GM19351 (cell line): ENCODE data around the gene GEMIN8.

Experiments used
- ATAC-seq: cut with Tn5 transposase; IDR thresholded peaks from one replicate; pipeline ENCODE4 v1.9.1; 2021; ENCODE audit warnings: mild to moderate bottlenecking, moderate library complexity; ENCODE audit not compliant: unreplicated experiment

GEMIN8 gene

DNA sequence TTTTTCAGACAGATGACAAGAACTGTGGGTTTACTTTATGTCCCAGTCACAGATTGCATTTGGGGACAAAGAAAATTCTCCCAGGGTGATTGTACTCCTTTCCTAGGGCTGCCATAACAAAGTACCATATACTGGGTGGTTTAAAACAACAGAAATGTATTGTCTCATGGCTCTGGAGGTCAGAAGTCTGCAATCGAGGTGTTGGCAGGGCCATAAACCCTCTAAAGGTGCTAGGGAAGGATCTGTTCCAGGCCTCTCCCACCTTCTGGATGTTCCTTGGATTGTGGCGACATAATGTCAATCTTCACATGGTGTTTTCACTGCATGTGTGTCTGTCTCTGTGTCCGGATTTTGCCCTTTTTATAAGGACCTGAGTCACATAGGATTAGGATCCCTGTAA lies 12.3 kb downstream of the GEMIN8 start:
- ATAC-seq: no peak

DNA sequence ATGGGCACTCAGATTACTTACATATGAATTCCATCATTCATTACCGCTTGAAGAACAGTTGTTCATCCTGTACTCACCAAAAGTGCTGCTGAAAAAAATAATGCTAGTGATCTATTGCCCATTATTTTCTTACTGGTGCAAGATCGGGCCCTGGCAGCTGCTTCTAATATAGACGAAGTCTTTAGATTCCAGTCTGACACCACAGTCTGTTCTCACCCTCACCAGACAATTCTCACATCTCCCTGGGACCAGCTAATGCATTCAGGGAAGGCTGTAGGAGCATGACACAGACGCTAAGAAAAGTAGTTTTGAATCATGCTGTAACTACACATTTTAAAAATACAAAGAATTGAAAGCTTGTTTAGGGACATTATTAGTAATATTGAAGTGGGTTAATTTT lies 13.8 kb downstream of the GEMIN8 start:
- ATAC-seq: no peak

DNA sequence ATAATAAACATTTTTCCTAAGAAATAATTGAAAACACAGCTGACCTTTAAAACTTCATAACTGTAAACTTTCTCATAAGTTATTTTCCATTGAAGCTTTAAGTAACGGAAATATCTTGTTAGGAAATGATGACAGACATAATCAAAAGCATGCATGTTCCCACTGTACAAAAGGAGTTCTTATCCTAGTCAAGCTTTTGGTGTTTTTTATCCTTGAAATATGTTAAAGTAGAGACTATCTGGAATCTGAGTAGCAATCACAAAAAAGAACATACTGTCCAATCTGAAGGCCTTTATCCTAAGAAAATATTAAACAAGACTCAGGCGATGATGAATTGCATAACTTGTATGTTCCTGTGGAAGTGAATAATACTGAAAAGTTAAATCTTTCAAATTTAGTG lies 14.4 kb downstream of the GEMIN8 start:
- no peak for ATAC-seq

DNA sequence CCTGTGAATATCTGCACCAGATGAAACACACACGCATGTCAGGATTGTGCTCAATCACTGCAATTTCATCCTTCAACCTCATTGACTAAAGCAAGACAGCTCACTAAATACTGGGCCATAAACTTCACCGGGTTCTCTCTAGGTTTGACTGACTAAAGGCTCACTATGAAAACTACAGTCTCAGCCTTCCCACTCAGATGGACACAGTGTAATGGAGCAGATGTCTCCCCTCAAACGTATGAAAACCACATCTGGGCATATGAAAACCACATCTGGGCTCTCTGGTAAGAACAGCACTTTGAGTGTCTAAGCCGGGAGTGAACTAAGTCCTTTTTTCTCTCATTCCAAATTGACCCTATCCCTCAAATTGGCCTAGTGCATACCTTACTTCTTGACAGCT lies 15.2 kb downstream of the GEMIN8 start:
- no peak for ATAC-seq

DNA sequence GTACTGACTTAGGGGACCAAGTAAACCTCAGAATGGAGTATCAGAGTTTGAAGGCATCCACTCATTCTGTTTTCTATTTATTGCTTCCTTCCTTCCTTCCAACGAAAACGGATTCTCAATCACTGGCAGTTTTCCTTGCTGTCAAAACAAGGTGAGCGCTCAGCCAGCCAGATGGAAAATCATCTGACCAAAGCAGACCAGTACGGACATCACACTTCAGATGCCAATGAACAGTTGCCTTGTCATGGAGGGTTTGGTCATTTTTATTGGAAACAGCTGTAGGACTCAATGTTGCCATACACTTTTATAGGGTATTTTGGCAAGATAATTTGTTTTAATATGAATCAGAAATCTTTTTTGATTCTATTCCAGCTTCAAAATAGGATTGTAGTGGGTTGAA lies 16.6 kb downstream of the GEMIN8 start:
- ATAC-seq: no peak

DNA sequence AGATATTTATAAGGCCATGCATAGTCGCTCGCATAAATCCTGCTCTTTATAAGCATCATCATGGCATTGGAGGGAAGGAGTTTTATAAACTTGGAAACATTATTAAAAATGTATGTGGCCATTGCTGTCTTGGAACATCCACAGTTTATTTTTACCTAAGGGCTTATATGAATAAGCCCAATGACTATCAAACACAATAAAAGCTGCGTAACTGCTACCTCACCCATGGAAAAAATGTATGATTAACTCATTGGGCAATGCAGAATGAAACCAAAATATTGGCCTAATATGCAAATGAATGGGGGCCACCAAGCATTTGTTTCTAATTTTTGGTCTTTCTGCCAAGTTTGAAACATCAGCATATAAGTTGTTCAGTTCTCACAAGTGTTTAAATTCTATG lies 19.1 kb downstream of the GEMIN8 start:
- ATAC-seq: no peak

DNA sequence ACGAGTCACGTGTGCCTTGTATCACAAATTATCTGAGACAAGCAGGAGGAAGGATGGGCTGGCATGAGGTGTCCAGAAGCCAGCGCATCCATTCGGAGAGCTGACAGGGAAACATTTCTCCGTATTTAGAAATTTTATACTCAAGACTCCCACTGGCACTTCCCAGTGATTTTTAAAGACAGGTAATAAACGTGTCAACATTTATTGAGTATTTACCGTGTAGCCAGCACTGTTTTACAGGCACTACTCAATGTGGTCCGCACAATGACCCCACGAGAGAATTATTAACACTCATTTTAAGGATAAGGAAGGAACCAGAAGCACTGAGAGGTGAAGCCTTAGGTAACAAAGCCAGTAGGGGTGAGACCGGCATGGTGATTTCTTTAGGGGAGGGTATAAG lies 23.2 kb downstream of the GEMIN8 start:
- no peak for ATAC-seq

DNA sequence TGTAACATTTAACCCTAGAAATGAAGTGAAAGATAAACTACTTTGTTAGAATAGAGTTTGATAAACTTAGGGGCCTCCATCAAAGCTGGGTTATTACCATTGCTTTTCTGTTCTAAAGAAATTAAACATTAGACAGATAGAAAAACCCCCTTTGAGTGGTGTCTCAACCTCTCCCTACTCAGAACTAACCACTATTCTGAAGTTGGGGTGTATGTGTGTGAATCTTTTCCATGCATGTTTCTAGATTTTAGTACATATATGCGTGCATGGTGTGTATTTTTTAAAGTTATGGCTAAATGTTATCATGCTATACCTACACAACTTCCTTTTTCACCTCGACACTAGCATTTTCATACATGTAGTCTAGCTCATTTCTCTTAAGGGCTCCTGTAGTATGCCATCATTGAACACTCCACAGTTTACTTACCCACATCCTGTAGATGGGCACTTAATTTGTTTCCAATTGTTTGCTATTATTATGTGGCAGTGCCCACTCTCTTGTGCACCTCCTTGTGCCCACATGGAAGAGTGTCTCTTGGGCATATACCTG lies 25.7 kb downstream of the GEMIN8 start:
- ATAC-seq: no peak

DNA sequence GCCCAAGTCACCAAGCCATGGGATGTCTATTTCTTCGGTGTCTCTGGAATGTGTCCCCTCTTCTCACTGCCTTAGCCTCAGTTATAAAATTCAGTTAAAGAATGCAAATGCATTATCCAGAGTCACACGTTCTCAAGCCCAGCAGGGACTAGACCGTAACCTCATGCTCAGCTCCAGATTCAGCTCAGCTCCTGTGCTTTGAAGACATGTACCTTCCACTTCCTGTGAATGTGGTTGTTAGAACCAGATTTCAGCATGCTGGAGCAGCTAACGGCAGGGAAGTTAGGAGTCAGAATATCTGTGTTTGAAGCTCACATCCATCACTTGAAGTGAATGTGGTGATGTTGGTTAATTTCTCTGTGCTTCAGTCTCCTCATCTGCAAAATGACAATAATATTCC lies 26.7 kb downstream of the GEMIN8 start:
- no peak for ATAC-seq

DNA sequence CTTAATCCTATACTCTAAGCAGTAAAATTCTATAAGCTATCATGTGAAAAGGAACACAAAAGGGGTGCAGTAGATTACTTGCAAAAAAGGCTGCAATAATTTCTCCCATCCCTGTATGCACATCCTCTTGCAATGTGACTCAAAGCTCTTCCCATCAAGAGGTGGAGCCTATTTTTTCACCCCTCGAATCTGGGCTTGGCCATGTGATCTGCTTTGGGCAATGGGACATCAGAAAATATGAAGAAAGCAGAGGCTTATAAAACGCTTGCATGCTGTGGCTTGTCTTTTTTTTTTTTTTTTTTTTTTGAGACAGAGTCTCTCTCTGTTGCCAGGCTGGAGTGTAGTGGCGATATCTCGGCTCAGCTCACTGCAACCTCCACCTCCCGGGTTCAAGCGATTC lies 33.0 kb downstream of the GEMIN8 start:
- ATAC-seq: no peak

DNA sequence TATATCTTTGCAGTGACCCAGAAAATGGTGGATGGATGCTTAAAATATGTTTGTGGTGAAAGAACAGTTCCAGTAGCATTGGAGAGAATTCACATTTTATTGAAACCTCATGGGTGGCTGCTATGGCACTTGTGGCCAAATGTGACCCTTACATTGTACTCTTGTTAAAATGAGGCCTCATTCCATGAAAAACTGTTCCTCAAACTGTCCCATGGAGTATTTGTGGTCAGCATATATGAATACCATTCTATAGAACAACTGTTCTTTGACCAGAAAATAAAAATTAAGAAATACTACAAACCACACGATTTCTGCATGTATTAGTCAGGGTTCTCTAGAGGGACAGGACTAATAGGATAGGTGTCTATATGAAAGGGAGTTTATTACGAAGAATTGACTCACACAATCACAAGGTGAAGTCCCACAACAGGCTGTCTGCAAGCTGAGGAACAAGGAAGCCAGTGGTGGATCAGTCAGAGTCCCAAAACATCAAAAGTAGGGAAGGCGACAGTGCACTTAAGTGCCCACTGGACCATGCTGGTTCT lies 35.1 kb downstream of the GEMIN8 start:
- ATAC-seq: no peak

DNA sequence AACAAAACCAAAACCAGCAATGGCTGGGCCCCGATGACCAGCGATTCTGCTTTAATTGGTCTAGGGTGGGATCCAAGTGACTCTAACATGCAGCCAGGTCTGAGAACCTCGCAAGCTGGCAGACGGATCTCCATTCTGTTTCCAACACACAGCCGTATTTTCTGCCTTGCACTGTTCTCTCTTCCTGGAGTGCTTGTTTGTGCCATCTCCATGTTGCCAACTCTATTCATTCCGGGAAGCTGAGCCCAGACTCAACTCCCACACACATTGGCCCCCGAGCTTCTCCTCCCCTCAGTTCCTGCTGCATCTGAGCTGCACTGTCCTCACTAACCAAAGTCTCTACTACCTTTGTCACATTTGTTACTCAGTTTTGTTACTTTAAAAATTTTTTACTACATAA lies 35.6 kb downstream of the GEMIN8 start:
- ATAC-seq: no peak

DNA sequence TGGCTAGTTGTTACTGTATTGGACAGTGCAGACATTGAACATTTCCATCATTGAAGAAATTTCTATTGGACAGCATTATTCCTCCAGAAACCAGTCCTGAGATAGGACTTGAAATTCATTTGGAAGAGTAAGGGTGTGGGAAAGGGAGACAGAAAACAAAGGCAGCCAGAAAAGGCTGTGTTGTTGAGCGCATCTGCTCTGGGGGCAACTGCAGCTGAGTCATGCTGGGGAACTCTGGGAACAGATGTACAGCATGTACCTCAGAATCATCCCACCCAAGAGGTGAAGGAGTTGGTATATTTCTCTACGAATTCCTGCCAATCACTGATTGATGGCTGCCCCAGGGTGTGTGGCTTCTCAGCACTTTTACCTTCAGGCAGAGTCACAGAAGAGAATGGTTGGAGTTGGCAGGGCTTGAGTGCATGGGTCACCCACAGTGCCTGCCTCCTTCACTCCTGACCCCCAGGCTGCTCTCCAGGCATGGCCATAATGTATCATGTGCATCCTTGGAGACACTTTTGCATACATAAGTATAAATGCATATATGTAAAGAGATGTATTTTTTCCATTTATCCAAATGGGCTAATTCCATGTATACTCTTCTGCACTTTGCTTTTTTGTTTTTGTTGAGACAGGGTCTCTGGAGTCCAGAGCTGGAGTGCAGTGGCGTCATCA lies 39.4 kb downstream of the GEMIN8 start:
- no peak for ATAC-seq

DNA sequence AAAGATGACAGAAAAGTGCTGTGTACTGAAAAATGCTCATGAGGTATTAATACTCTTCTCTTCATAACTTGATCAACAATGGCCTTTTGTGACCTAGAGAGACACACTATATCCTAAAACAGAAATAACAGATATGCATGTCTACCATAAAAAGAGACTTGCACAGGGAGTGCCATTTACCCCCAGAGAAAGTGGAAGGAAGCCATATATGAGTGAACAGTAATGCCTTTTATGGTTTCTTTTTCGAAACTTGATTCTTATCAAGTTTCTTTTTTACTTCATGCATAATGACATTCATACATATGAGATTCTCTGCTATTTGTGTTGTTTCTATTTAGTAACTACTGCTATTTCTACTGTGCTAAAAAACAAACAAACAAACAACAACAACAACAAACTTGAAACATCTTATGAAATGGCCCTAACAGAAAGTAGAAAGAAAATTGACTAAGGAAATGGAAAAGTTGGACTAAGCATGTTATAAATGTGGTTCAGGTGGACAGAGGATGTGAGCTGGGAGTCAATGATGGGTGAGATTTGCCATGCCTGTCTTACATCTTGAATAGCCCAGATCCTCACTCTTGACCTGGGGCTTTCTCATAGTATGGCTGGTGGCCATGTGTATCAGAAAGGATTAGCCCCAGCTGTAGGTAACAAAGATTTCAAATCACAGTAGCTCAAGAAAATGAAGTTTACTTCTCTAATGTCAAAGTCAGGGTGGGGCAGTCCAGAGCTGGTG lies 43.8 kb downstream of the GEMIN8 start:
- peak; percentile 71 for ATAC-seq

DNA sequence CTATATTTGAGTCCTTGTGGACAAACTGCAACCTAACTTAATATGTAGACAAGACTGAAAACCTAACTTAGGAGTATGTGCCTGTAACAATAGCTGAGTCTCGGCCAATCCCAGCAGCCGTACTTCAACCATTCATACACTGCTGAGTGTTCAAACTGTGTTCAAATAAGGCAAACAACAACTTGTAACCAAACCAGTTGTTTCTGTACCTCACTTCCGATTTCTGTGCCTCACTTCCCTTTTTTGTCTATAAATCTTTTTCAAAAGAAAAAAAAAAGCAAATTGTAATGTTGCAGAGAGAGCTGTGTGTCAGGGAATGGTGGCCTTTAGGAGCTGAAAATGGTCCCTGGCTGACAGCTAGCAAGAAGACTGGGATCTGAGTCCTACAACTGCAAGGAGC lies 46.0 kb downstream of the GEMIN8 start:
- ATAC-seq: no peak

DNA sequence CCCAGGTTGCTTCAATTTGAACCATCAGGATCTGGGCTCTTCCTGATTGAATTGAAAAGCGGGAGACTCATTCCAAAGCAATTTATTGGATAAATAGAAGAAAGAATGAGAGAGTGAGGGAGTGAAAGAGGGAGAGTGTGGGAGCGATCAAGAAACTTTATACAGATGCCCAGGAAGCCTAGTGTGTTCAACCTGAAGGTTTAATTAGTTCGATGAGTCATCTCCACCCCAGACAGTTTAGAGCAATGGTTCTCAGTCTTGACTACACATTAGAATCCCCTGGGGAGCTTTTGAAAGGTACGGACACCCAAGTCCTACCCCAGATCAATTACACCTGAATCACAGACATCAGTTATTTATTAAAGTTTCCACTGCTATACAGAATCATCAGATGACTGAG lies 61.5 kb downstream of the GEMIN8 start:
- no peak for ATAC-seq

DNA sequence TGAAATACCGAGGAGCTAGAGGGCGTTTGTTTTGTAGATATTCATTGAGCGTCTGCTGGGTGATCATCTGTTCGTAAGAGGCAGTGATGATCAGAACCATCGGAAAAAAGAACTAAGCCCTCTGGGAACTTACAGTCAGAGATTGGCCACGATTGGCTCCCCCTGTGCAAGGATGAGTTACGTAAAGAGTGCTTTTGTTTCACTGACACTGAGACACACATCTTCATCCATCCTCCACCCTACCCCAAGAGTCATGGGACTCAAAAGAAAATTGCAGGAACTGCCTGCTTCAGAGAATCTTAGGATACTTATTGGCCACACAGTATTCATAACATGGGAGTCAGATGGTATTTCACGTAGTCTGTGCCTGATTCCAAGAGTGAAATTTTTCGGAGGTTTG lies 62.1 kb downstream of the GEMIN8 start:
- no peak for ATAC-seq

DNA sequence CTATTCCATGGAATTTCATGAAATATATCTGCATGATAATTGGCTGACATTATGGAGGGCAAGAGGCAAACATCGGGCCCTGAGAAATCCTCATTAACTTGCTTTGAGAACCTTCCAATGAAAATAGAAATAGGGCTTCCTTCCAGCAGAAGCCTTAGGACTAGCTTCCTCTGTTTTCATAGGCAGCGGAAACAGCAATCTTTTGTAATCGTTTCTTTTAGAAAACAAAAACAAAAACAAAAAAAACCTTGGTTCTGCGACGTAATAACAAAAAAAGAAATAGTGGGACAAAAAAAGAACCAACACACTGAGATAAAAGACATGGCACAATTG lies 62.9 kb downstream of the GEMIN8 start:
- ATAC-seq: no peak

DNA sequence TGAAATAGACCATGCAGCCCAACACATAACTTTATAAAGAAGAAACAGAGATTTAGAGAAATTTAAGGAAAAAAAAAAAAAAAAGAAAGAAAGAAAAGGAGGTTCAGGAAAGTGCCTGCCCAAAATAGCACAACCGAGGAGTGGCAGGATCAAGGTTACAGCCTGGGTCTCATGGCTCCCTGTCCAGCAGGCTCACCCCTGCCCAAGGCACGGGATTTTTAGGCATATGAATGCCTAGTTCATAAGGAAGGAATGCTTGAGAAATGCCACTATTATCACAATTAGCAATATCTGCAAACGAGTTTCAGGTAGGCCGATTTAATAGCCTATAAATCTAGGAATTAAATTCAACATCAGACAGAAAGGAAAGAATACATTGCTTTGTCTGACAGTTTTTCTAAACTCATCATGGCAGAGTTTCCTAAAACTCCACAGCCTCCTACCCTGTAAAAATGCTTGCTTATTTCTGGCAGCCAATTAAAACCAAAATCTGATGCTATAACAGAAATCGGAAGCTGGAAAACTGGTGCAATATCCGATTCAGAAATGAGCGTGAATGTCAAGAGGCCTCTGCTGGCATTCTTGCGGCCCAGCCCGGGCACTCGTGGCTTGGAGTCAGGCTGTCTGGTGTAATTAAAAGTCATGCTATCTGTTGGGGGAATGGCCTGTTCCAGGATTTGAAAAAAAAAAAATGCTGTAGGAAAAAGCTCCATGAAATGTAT lies 63.5 kb downstream of the GEMIN8 start:
- ATAC-seq: no peak

DNA sequence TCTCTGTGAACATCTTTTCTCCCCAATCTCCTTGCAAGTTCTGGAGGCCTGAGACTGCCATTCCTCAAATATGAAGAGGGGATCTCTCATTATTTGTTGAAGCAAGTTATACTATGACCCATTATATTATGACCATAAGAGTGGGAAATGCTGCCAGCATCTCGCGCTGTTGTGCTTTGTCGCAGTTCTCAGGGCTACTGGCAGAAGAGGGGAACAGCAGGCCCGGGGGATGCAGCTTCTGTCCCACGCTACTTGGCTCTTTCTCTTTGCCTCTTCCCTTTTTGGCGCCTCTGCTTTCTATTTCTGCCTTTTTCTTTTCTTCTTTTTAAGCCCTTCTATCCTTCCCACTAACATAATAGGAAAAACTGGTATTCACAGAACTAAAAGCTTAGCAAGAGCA lies 64.2 kb downstream of the GEMIN8 start:
- ATAC-seq: no peak

DNA sequence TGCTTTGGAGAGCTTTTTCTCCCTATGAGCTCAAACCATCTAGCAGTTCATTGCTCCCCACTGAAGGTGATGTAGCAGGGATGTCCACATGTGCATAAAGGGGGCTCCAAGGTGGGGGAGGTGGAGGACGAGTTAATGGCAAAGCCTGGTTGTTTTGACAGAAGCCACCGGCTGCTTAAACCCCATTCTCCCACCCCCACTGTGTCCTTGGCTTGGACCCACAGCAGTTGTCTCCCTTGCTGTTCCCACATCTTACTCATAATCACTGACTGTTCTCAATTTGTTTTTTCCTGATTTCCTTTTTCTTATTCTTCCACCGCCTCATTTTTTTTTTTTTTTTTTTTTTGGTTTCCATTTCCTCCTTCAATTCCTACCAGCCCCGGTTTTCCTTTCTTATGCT lies 72.7 kb downstream of the GEMIN8 start:
- ATAC-seq: no peak
